Measurements from ENCODE around the gene FEN1. TPM values are rescaled to one million over a fixed set of nuclear protein-coding genes. Genes with fewer than 3 reads are reported as not detected.

Gene FEN1
- total and polyA plus RNA-seq, 2 donors from 2014 or later: 8.5 to 8.8 TPM

GRCh38 chr11:61815790-61816735 lies 23.4 kb downstream of the FEN1 start:
- Histone ChIP-seq H3K36me3 (ENCODE audit: control insufficient read depth in 2 of 3, insufficient read depth in 3 of 3, low read length in 3 of 3) (peaks cover 0 to 3% (median 2%) of the 10 kb centered on the region in 3 donors), H3K4me1 (ENCODE audit: control insufficient read depth in 2 of 3, insufficient read depth in 2 of 3, low read depth in 1 of 3, low read length in 3 of 3) (peaks cover 0 to 8% (median 0%) of the 10 kb centered on the region in 3 donors), H3K27me3 (ENCODE audit: control insufficient read depth, insufficient read depth, low read length) (no peaks in the 10 kb centered on the region), H3K9ac (ENCODE audit: low read length in 3 of 3) (peak overlapping the region; percentile 32 to 94 (median 94)), H3K4me3 (ENCODE audit: low read length in 3 of 3) (peak overlapping the region; percentile 75 to 82 (median 79)), H3K9me3 (ENCODE audit: control insufficient read depth in 2 of 3, insufficient read depth in 1 of 3, low read length in 3 of 3) (no peaks in the 10 kb centered on the region), H3K27ac (ENCODE audit: low read depth in 2 of 2, low read length in 2 of 2) (peak overlapping the region; percentile 93 to 97)
- intact Hi-C loops (cut with DNase I): no loop called here
- TF ChIP-seq CTCF (IDR thresholded peaks at IDR 0.05; ENCODE audit: borderline replicate concordance, extremely low read depth, insufficient read depth): no peak
- DNase-seq: peak; percentile 81 to 91 (median 88)
- FAIRE-seq: no peak

GRCh38 chr11:61816736-61817455 lies 24.2 kb downstream of the FEN1 start, which contains the start of gene FADS1:
FADS1 (minus strand) TSS chr11:61817003; CDS start chr11:61816929, 74 bp downstream.
- Histone ChIP-seq H3K4me1 (ENCODE audit: control insufficient read depth in 2 of 3, insufficient read depth in 2 of 3, low read depth in 1 of 3, low read length in 3 of 3) (peaks cover 0 to 8% (median 0%) of the 10 kb centered on the region in 3 donors), H3K27me3 (ENCODE audit: control insufficient read depth, insufficient read depth, low read length) (no peaks in the 10 kb centered on the region), H3K36me3 (ENCODE audit: control insufficient read depth in 2 of 3, insufficient read depth in 3 of 3, low read length in 3 of 3) (peaks cover 0 to 2% (median 1%) of the 10 kb centered on the region in 3 donors), H3K9me3 (ENCODE audit: control insufficient read depth in 2 of 3, insufficient read depth in 1 of 3, low read length in 3 of 3) (no peaks in the 10 kb centered on the region), H3K27ac (ENCODE audit: low read depth in 2 of 2, low read length in 2 of 2) (peak within 1 kb of the TSS; percentile 93 to 97), H3K9ac (ENCODE audit: low read length in 3 of 3) (peak within 1 kb of the TSS; percentile 32 to 94 (median 94)), H3K4me3 (ENCODE audit: low read length in 3 of 3) (peak within 1 kb of the TSS; percentile 75 to 82 (median 79))
- peak; percentile 51 for TF ChIP-seq CTCF (IDR thresholded peaks at IDR 0.05; ENCODE audit: borderline replicate concordance, extremely low read depth, insufficient read depth)
- intact Hi-C loops (cut with DNase I): no loop called here
- FAIRE-seq (no peak), DNase-seq (peak; percentile 97 to 98 (median 97))

- DNase-seq: peak in 2 of 5 donors; percentile 32 to 46
- intact Hi-C loops (cut with DNase I): no loop called here
- FAIRE-seq: no peak
- Histone ChIP-seq H3K4me1 (ENCODE audit: control insufficient read depth in 2 of 3, insufficient read depth in 2 of 3, low read depth in 1 of 3, low read length in 3 of 3) (peaks cover 0 to 8% (median 0%) of the 10 kb centered on the region in 3 donors), H3K27me3 (ENCODE audit: control insufficient read depth, insufficient read depth, low read length) (no peaks in the 10 kb centered on the region), H3K9me3 (ENCODE audit: control insufficient read depth in 2 of 3, insufficient read depth in 1 of 3, low read length in 3 of 3) (no peaks in the 10 kb centered on the region), H3K9ac (ENCODE audit: low read length in 3 of 3) (peak overlapping the region in 1 of 3 donors; percentile 26), H3K27ac (ENCODE audit: low read depth in 2 of 2, low read length in 2 of 2) (no peak overlapping the region), H3K36me3 (ENCODE audit: control insufficient read depth in 2 of 3, insufficient read depth in 3 of 3, low read length in 3 of 3) (no peaks in the 10 kb centered on the region), H3K4me3 (ENCODE audit: low read length in 3 of 3) (peak overlapping the region in 1 of 3 donors; percentile 51)
- TF ChIP-seq CTCF (IDR thresholded peaks at IDR 0.05; ENCODE audit: borderline replicate concordance, extremely low read depth, insufficient read depth): no peak
These were observed 24.9 kb downstream of the FEN1 start for GRCh38 chr11:61817471-61818202.

All from kidney (tissue), 14 donors.